T-helper 2 cell treated with Interferon-gamma antibody and Interleukin-4, amounts not matched to agents 100 ng/mL and 5 ng/mL, for 36 hours (primary cell): ENCODE measurements around the gene NEGR1. TPM values are rescaled to one million over a fixed set of nuclear protein-coding genes. Genes with fewer than 3 reads are reported as not detected.

ENCODE experiments used
- intact Hi-C: fragments of 100-400 bp; cut with micrococcal nuclease; formaldehyde crosslinking; loops from one replicate; pipeline ENCODE4 v1.15.1; 2023
- total RNA-seq: library from RNA; stranded (reverse); gene quantifications from 2 replicates; pipeline ENCODE4 v1.2.3, GENCODE V29; 2022

Gene NEGR1
- total RNA-seq, 1 donor from 2014 or later, result not detected

DNA sequence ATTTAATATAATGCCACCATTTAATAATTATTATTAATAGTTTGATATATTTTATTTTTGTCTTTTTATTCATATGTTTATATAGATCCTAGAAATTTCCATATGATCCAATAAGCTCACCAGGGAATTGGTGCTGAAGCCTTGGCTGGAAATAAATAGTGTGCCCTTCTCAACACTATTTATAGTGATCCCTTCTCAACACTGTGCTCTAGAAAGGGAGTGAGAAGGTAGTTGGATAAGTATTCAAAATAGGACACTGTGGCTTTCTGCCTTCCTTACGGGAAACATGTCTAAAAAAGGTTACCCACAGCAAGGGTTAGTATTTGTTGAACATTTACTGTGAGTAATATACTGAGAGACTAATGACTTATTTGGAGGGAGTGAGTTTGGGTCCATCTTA, 496.1 kb downstream of the NEGR1 start:
- intact Hi-C loops, result no loop called here

DNA sequence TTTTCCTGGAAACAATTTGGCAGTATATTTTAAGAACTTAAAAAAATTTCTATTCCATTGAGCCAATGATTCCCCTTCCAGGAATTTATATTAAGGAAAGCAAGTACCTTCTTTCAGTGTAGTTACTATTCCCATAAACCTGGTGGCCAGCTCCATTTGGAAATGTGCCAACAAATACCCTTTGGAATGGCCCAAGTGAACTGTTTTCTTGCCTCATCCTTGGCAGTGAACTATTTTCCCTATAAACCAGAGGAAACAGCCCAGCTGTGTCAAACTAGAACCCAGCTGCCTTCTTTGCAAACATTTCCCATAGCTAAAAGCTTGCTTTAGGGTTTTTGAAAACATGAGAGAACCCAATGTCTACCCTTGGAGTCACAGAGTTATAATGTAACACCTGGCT, 496.9 kb downstream of the NEGR1 start:
- intact Hi-C loops, result no loop called here

DNA sequence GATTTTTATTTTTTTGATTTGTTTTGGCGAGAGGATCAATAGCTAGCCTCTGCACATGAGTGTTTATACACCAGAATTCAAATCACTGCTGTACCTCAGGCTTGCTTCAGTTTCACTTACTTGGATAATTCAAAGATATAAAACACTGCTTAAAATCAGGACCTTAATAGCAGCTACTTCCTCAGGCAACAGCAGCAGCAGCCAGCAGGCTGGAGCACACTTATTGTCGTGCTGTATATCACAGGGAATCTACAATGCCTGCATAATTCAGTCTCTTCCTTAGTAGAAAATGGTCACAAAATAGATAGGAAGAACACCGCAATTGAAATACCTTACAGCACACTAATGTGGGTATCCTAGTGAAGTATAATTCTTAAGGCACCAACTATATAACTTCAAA, 497.3 kb downstream of the NEGR1 start:
- intact Hi-C loops, result no loop called here

GRCh38 chr1:71784241-71784640, 498.1 kb downstream of the NEGR1 start:
- intact Hi-C loops, result no loop called here

GRCh38 chr1:71783071-71783470, 499.3 kb downstream of the NEGR1 start:
- intact Hi-C loops, result no loop called here

DNA sequence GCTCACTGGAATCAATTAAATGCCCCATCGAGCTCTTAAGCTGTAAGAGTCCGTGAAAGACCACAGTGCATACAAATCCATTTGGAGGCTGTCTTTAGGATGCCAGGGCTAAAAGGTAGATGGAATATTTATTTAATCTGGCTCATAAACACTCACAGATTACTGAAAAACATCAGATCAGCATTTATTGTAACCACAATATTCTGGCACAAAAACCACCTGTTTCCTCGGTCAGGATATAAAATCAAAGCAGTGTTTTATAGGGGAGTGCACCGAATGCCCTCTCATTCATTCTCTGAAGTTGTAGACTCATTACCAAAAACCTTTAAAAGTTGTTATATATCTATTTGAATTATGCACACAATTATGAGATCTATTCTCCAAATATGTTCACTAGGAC, 500.9 kb downstream of the NEGR1 start:
- intact Hi-C loops, result no loop called here

DNA sequence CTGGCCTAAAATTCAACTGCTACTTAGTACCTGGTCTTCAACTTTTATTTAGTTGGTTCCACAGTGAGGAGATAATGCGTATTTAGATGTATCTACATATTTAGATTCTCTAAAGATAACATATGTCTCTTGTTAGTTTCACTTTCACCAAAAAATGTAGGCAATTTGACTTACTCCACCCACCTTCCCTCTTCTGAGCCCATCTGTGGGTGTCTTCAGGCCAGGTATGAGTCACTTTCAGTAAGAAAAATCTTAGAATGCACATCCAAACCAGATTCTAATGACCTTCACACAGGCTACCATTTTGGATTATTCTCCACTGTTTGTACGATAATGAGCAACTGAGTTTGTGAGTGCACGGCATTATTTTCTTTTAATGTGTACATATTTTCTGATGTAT, 501.7 kb downstream of the NEGR1 start:
- intact Hi-C loops, result no loop called here

- intact Hi-C loops, result no loop called here
Observed at GRCh38 chr1:71778940-71779339, 503.4 kb downstream of the NEGR1 start.

- intact Hi-C loops, result no loop called here
Observed at GRCh38 chr1:71777094-71777493, 505.2 kb downstream of the NEGR1 start.

DNA sequence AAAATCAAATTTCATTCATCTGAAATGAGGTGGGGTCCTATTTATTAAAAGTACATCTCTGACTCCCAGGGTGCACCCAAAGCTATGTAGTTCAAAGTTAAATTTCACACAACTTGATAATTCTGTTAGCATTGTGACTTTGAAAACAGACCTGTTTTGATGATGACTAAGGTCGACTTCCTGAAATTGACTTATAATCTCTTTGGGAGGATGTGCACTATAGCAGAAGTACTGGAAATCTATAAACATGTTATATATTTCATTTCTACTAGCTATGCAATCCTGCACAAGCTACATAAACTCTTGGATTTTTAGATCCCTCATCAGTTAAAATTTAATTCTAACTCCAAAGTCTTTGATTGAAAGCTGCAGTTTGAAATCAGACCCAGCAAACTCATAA, 507.6 kb downstream of the NEGR1 start:
- intact Hi-C loops, result no loop called here

GRCh38 chr1:71770121-71770520, 512.2 kb downstream of the NEGR1 start:
- intact Hi-C loops, result no loop called here

- intact Hi-C loops, result no loop called here
Observed at GRCh38 chr1:71766748-71767147, 515.6 kb downstream of the NEGR1 start.

DNA sequence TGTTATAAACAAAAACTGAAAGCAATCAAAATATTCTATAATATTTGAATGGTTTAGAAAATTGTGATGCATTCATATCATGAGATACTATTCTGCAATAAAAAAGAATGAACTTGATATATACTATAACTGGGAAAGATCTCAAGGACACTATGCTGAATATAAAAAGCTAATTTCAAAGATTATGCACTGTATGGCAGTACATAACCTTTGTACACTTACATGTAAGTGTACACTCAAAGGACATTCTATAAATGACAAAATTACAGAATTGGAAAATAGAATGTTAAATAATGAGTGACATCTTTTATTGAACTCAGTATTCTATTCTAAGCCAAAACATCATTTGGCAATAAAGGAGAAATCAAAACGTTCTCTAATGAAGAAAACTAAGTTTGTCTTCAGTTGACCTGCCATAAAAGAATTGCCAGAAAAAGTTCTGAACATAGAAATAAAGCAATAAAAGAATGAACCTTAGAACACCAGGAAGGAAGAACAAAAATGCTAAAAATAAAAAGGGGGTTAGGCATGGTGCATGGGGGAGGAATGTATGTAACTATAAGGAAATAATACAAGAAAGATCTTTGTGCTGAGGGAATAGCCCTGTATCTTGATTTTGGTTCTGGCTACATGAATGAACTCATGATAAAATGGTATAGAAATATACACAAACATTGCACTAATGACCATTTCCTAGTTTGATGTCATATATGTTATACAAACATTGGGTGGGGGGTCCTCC, 519.7 kb downstream of the NEGR1 start:
- intact Hi-C loops, result no loop called here

DNA sequence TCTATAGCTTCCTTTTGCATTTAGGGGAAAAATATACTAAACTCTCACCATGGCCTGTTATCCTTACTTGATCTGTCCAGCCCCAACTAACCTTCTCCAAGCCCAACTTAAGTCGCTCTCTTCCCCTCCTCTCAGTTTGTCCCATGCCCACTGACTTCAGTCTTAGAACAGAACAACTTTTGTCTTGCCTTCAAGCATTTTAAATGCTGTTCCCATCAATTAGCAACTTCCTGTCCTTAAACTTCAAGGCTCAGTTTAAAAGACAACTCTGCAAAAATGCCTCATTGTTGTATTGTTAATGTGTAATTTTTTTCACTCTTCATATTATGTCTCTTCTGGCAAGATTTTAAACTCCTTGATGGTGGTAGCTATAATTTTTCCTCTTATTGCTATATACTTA, 526.9 kb downstream of the NEGR1 start:
- intact Hi-C loops, result no loop called here

GRCh38 chr1:71753746-71754145, 528.6 kb downstream of the NEGR1 start:
- intact Hi-C loops, result no loop called here

GRCh38 chr1:71745326-71745725, 537.0 kb downstream of the NEGR1 start:
- intact Hi-C loops, result no loop called here

DNA sequence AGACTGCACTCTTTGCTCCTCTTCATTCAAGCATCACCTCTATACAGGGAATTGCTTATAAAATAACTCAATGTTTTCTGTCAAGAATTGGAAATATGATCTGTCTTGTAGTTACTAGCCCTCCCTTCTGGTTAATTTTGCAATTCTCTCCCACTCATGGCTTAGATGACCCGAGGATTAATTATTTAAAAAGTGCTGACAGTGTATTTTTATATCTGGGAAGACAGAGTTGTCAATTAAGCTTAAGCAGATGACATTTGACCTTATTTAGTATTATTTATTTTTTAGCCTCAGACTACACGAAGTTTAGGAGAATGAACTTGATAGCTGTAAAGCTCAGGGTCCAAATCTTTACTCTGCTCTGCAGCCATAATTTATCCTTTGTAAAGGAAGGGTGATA, 538.5 kb downstream of the NEGR1 start:
- intact Hi-C loops, result no loop called here

GRCh38 chr1:71738910-71739309, 543.4 kb downstream of the NEGR1 start:
- intact Hi-C loops, result no loop called here

- intact Hi-C loops, result no loop called here
Observed at GRCh38 chr1:71738256-71738655, 544.1 kb downstream of the NEGR1 start.

- intact Hi-C loops, result no loop called here
Observed at GRCh38 chr1:71737768-71738167, 544.6 kb downstream of the NEGR1 start.

DNA sequence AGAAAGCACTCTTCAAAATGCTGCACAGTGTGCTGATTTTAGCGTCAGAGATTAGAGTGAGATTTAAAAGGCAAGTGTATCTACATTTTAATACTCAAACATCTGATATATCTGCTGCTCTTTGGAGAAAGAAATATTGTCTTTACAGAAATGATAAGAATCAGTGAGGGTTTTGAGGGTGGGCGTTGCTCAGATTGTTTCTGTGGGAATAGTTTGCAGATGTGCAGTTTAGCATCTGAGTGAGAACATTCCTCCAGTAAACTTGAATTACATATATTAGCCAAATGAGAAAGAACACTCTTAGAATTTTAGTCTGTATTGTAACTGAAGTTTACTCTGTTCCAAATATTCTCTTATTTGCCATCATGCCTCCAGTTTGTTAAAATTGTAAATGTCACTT, 549.2 kb downstream of the NEGR1 start:
- intact Hi-C loops, result no loop called here

DNA sequence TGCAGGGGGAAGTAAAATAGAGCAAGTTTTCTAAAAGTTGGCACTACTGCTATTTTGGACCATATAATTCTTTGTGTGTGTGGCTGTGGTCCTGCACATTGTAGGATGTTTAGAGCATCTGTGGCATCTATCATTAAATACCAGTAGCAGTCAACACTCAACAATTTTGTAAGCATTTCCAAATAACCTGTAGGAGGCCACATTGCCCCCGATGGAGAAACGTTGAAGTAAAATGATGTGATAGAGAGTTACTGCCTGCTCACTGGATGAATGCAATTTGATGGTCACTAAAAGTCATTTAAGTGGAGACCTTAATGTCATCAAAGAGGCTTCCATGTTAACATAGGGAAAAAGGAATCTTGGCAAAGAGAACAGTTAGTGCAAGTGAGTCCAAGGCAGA, 560.8 kb downstream of the NEGR1 start:
- intact Hi-C loops, result no loop called here

DNA sequence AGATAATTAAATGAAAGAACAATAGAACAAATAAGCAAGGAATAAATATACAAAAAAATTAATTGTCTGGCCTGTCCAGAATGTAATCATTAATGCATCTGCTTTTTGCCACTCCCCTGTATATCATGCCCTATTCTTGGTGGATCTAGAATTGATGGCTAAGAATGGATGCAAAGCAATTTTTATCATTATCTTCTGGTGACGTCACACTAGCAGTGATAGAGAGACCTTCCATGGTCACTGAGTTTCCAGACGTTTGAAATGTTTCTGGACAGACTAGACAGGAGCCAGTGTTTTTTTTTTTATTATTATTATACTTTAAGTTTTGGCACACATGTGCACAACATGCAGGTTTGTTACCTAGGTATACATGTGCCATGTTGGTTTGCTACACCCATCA, 563.0 kb downstream of the NEGR1 start:
- intact Hi-C loops, result no loop called here

GRCh38 chr1:71717186-71717585, 565.2 kb downstream of the NEGR1 start:
- intact Hi-C loops, result no loop called here
